ENCODE measurements around the gene MAN2A1.

MAN2A1 gene

DNA sequence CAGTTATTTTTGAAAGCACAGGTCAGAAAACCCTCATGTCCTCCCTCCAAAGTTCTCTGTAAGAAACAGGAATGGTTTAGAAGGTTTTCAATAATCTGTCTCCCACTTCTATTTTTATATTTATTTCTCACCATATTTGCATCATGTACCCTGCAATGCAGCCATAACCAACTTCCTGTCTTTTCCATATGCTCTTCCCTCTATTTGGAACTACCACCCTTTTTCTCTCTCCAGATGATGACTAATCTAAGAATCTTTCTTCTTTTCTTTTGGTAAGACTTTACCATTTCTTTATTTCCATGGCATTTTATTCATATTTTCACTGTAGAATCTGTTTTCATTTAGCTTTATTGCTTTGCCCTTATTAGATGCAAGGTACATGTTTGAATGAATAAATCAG, 33.9 kb downstream of the MAN2A1 start:
- DNase-seq (ENCODE audit: low spot score) = no peak
- H3K27ac ChIP-seq = no peak overlapping the region
- H3K4me3 ChIP-seq = no peak overlapping the region
- TF ChIP-seq, protein P1, sequence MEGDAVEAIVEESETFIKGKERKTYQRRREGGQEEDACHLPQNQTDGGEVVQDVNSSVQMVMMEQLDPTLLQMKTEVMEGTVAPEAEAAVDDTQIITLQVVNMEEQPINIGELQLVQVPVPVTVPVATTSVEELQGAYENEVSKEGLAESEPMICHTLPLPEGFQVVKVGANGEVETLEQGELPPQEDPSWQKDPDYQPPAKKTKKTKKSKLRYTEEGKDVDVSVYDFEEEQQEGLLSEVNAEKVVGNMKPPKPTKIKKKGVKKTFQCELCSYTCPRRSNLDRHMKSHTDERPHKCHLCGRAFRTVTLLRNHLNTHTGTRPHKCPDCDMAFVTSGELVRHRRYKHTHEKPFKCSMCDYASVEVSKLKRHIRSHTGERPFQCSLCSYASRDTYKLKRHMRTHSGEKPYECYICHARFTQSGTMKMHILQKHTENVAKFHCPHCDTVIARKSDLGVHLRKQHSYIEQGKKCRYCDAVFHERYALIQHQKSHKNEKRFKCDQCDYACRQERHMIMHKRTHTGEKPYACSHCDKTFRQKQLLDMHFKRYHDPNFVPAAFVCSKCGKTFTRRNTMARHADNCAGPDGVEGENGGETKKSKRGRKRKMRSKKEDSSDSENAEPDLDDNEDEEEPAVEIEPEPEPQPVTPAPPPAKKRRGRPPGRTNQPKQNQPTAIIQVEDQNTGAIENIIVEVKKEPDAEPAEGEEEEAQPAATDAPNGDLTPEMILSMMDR (IDR thresholded peaks at IDR 0.05) = no peak

DNA sequence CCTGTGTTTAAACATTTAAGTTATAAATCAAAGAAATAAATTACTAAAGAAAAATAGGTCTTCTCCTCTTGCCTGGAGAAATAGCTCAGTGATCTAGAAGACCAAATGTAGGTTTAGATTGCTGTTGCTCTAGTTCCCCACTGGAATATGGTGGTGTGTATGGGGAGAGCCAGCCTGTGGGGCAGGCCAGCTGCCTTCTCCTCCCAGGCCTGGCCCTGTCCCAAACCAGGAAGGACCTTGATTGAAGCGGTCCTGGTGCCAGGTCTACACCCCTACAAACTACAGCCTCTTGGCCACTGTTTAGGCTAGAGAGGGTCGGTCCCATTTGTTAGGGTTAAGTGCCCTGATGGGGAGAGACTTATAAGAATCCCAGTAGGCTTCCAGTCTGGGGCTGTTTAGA, 35.4 kb downstream of the MAN2A1 start:
- TF ChIP-seq, protein P1 (IDR thresholded peaks at IDR 0.05) = no peak
- DNase-seq (ENCODE audit: low spot score) = no peak
- H3K4me3 ChIP-seq = no peak overlapping the region
- no peak overlapping the region for H3K27ac ChIP-seq

DNA sequence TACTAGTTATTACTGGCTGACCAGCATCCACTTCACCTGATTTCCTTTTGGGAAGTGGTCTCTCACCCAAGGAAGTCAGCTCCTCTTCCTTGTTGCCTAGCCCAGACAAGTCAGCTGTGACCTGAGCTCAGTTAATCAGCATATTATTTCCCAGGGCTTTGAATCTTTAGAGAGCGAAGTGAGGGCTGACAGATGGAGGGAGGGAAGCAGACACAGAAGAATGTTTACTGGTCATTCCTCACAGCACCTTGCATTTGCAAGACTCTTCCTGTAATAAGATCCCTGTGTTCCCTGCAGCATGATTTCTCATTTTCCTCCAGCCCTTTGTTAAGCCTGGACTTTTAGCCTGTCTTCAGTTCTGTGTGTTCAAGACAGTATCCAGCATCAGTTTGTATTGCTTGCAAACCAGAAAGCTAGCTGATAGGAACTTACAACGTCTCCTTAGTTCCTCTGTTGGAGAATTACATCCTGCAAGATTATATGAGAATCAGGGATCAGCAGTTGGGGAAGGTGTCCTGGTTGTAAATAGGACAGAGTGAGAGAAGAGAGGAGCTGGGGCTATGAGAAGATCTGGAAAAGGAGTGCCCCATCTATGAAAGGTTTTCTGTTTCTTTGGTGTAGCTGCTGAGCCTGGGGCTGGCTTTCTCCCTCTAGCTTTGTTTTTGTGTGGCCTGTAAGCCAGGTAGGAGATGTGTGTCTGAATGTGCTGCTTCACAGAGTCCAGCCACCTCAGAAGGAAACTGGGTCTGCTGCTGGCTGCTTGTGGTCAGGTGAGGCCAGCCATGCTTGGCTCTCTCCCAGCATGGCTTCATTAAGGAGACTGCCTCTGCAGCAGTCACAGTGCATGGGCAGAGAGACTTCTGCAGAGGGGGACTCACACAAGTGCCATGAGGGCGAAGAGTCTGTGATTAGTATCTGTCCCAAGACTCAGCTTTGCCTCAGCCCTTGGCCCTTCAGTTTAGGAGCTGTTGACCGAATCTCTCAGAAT, 50.3 kb downstream of the MAN2A1 start:
- H3K27ac ChIP-seq = no peak overlapping the region
- TF ChIP-seq, protein P1 (IDR thresholded peaks at IDR 0.05) = no peak
- H3K4me3 ChIP-seq = no peak overlapping the region
- no peak for DNase-seq (ENCODE audit: low spot score)

- DNase-seq (ENCODE audit: low spot score) = no peak
- Histone ChIP-seq H3K27ac (no peak overlapping the region), H3K4me3 (no peak overlapping the region)
- TF ChIP-seq, protein P1 (IDR thresholded peaks at IDR 0.05) = no peak
Observed at GRCh38 chr5:109740966-109741365, 51.2 kb downstream of the MAN2A1 start.

DNA sequence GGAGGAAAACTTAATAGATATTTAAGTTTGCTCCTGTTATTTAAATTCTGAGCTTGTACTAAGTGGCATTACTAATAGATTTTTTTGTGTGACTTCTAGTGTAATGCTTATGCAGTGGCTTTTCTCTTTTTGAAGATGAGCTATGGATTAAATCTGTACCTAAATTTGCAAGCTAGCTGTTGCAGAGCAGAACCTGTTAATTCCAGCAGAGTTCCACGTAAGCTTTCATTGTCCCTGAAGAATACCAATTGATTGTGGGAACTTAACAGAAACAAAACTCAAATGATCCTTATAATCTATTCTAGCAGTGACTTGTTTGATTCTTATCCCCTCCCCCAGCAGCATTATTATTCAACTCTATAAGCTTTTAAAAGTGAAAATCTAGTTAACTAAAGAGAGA, 51.7 kb downstream of the MAN2A1 start:
- H3K4me3 ChIP-seq = no peak overlapping the region
- DNase-seq (ENCODE audit: low spot score) = no peak
- TF ChIP-seq, protein P1 (IDR thresholded peaks at IDR 0.05) = no peak
- H3K27ac ChIP-seq = no peak overlapping the region

- TF ChIP-seq, protein P1 (IDR thresholded peaks at IDR 0.05) = no peak
- no peak for DNase-seq (ENCODE audit: low spot score)
- peak overlapping the region; percentile 9 for H3K4me3 ChIP-seq
- H3K27ac ChIP-seq = peak overlapping the region in 1 of 2 donors; percentile 30
Observed at GRCh38 chr5:109743041-109743531, 53.4 kb downstream of the MAN2A1 start.
